ENCODE measurements around the gene TTC9C.

TTC9C gene

GRCh38 chr11:62752177-62752785 lies 24.0 kb downstream of the TTC9C start:
- Histone ChIP-seq H3K27me3 (ENCODE audit: insufficient read depth, low read length, poor library complexity, severe bottlenecking) (no peaks in the 10 kb centered on the region), H4K20me1 (ENCODE audit: insufficient read depth, low read length, poor library complexity, severe bottlenecking) (peaks cover 5% of the 10 kb centered on the region), H3K9me2 (replicated peaks; ENCODE audit: low read depth, low read length) (no peaks in the 10 kb centered on the region), H3K4me3 (ENCODE audit: low read length, poor library complexity, severe bottlenecking) (no peak overlapping the region), H3K4me2 (ENCODE audit: low read depth, low read length, poor library complexity, severe bottlenecking) (peak overlapping the region; percentile 84), H3K79me2 (ENCODE audit: insufficient read depth, low read length) (peaks cover 19% of the 10 kb centered on the region; the same call in 1 of the 2 replicates), H3K36me3 (ENCODE audit: insufficient read depth, low read length) (no peaks in the 10 kb centered on the region), H3F3A (ENCODE audit: low read depth) (no peaks in the 10 kb centered on the region), H3K9me3 (ENCODE audit: insufficient read depth, low read depth, low read length) (no peaks in the 10 kb centered on the region), H3K4me1 (ENCODE audit: insufficient read depth, low read length, poor library complexity, severe bottlenecking) (peaks cover 17% of the 10 kb centered on the region), H3K9ac (ENCODE audit: low read depth, low read length, poor library complexity, severe bottlenecking) (peak overlapping the region; percentile 72), H2AFZ (ENCODE audit: low read length) (no peak overlapping the region)
- TF ChIP-seq EZH2phosphoT487 (IDR thresholded peaks at IDR 0.05; ENCODE audit: borderline replicate concordance) (no peak), CTCF (conservative IDR thresholded peaks at IDR 0.05; ENCODE audit: low read length) (no peak)

- no peaks in the 10 kb centered on the region for H3K9me3 ChIP-seq (ENCODE audit: insufficient read depth, low read depth, low read length)
- peak overlapping the region; percentile 84 for H3K4me2 ChIP-seq (ENCODE audit: low read depth, low read length, poor library complexity, severe bottlenecking)
- peaks cover 17% of the 10 kb centered on the region for H3K4me1 ChIP-seq (ENCODE audit: insufficient read depth, low read length, poor library complexity, severe bottlenecking)
- TF ChIP-seq CTCF (conservative IDR thresholded peaks at IDR 0.05; ENCODE audit: low read length) (no peak), EZH2phosphoT487 (IDR thresholded peaks at IDR 0.05; ENCODE audit: borderline replicate concordance) (no peak)
- peak overlapping the region; percentile 78 for H3K4me3 ChIP-seq (ENCODE audit: low read length, poor library complexity, severe bottlenecking)
- peaks cover 5% of the 10 kb centered on the region for H4K20me1 ChIP-seq (ENCODE audit: insufficient read depth, low read length, poor library complexity, severe bottlenecking)
- H3K27me3 ChIP-seq (ENCODE audit: insufficient read depth, low read length, poor library complexity, severe bottlenecking) = no peaks in the 10 kb centered on the region
- H2AFZ ChIP-seq (ENCODE audit: low read length) = no peak overlapping the region; the same call in 1 of the 2 replicates
- H3F3A ChIP-seq (ENCODE audit: low read depth) = no peaks in the 10 kb centered on the region
- H3K9ac ChIP-seq (ENCODE audit: low read depth, low read length, poor library complexity, severe bottlenecking) = peak overlapping the region; percentile 72
- H3K79me2 ChIP-seq (ENCODE audit: insufficient read depth, low read length) = peaks cover 19% of the 10 kb centered on the region; the same call in 1 of the 2 replicates
- no peaks in the 10 kb centered on the region for H3K36me3 ChIP-seq (ENCODE audit: insufficient read depth, low read length)
- H3K9me2 ChIP-seq (replicated peaks; ENCODE audit: low read depth, low read length) = no peaks in the 10 kb centered on the region
These were observed 24.9 kb downstream of the TTC9C start for GRCh38 chr11:62752994-62753735.

- no peak for TF ChIP-seq CTCF (conservative IDR thresholded peaks at IDR 0.05; ENCODE audit: low read length)
- TF ChIP-seq EZH2phosphoT487 (IDR thresholded peaks at IDR 0.05; ENCODE audit: borderline replicate concordance) = no peak
- H4K20me1 ChIP-seq (ENCODE audit: insufficient read depth, low read length, poor library complexity, severe bottlenecking) = peaks cover 5% of the 10 kb centered on the region
- H3K27me3 ChIP-seq (ENCODE audit: insufficient read depth, low read length, poor library complexity, severe bottlenecking) = no peaks in the 10 kb centered on the region
- H3K9me3 ChIP-seq (ENCODE audit: insufficient read depth, low read depth, low read length) = no peaks in the 10 kb centered on the region
- peak within 1 kb of the TSS; percentile 78 for H3K4me3 ChIP-seq (ENCODE audit: low read length, poor library complexity, severe bottlenecking)
- H2AFZ ChIP-seq (ENCODE audit: low read length) = peak within 1 kb of the TSS; percentile 90
- no peaks in the 10 kb centered on the region for H3K9me2 ChIP-seq (replicated peaks; ENCODE audit: low read depth, low read length)
- H3K79me2 ChIP-seq (ENCODE audit: insufficient read depth, low read length) = peaks cover 19% of the 10 kb centered on the region; the same call in 1 of the 2 replicates
- peak within 1 kb of the TSS; percentile 72 for H3K9ac ChIP-seq (ENCODE audit: low read depth, low read length, poor library complexity, severe bottlenecking)
- H3K4me2 ChIP-seq (ENCODE audit: low read depth, low read length, poor library complexity, severe bottlenecking) = peak within 1 kb of the TSS; percentile 84
- no peaks in the 10 kb centered on the region for H3K36me3 ChIP-seq (ENCODE audit: insufficient read depth, low read length)
- H3K4me1 ChIP-seq (ENCODE audit: insufficient read depth, low read length, poor library complexity, severe bottlenecking) = peaks cover 17% of the 10 kb centered on the region
- H3F3A ChIP-seq (ENCODE audit: low read depth) = no peaks in the 10 kb centered on the region
These were observed 25.7 kb downstream of the TTC9C start, which contains the start of gene ZBTB3 for GRCh38 chr11:62753736-62754603. Gene ZBTB3, minus strand, starts transcription at chr11:62754160. Its CDS starts 496 bp downstream, at chr11:62753664.

Data from Loucy (cell line).